Measurements from ENCODE around the gene RNF181.
"Not testable (repeated sequence)": the region's sequence is repeated elsewhere in the genome, so short reads cannot be mapped to it uniquely, and the experiment has no call there.

RNF181 gene

DNA sequence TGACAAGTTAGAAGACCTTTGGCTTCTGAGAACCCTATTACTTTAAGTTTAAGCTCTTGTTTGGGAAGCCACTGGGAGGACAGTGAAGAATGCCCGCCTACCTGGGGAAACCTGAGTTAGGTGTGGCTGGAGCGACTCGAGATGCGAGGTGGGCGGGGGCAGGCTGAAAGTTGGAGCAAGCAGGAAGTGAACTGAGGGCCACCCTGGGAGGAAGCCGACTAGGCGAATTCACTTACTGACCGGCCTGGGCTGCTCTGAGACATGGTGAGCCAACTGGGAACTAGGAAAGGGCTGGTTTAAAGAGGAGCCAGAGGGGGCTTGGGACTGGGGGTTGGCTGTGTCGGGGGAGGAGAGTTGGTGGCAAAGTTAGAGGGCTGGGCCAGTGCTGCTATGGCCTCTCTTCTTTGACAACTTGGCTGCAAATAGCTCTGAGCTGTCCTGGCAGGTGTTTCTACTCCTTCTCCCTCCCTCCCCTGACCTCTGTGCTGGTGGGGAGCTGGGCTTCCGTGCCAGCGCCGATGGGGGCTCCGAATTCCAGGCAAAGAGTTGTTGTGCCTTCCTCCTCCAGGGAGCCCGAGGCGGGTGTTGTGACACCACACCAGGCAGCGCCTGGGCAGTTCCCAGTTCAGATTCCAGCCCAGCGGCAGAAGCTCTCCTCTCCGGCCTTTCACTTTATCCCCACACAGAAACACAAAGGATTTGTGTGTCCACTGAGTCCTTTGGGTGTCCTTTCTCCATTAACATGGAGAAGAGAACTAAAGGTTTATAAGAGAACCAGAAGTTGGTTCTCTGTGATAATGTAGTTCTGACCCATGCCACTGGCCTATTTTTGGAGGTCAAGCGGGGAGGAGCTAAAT is 17.9 kb upstream of the RNF181 start, which contains the start of gene VAMP8:
Gene VAMP8 (plus strand): TSS at position 201 of the 857 bp plus-strand sequence. CDS start 61 bp downstream, at position 262.
- DNase-seq = no peak

GRCh38 chr2:85578243-85579180 is 17.0 kb upstream of the RNF181 start:
- no peak for DNase-seq

DNA sequence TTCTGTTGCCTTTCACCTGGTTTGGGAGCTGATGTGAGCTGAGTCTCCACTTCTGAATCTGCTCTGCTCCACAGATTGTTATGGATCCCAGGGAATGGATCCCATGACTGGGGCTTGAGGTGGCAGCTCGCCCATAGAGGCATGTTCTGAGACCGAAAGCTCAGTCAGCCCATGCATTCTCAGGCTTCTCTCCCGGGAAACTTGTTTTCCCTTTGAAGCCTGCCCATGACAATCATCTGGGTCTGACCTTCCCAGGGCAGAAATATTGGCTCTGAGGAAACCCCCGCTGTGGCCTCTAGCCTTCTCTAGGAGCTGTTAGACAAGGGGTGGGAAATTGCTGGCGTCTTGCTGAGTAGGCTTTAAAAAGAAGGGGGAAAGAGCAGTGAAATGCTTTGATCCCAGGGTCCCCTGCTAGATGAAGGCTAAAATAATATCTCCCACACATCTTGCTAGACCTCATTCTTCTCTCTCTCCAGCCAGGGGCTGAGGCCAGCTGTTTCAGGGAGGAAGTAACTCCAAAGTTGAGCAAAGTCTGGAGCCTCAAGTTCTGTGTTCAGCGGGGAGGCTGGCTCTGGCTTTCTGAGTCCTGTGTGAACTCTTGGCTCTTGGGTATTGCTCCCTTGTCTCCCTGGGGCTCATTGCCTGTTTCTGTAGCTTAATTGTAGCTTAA is 16.1 kb upstream of the RNF181 start:
- DNase-seq = no peak

DNA sequence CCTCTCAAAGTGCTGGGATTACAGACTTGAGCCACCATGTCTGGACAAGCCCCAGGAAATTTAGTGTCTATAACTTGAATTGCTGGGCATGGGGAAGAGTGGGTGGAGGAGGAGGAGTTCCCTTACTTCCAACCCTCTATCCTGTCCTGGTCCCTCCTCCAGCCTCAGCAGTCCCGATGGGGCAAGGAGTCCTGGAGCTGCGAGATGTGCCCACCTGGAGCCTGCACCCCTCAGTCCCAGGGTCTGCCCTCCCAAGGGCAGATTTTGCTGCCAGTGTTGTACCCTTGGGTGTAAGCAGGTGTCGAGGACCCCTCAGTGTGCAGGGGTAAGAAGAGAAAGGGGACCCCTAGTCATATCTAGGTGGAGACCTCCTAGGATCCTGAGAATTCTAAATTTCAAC is 15.3 kb upstream of the RNF181 start:
- DNase-seq = no peak

GRCh38 chr2:85582492-85582891 is 13.1 kb upstream of the RNF181 start:
- no peak for DNase-seq

- no peak for DNase-seq
Observed at GRCh38 chr2:85583667-85584353, 11.7 kb upstream of the RNF181 start.

DNA sequence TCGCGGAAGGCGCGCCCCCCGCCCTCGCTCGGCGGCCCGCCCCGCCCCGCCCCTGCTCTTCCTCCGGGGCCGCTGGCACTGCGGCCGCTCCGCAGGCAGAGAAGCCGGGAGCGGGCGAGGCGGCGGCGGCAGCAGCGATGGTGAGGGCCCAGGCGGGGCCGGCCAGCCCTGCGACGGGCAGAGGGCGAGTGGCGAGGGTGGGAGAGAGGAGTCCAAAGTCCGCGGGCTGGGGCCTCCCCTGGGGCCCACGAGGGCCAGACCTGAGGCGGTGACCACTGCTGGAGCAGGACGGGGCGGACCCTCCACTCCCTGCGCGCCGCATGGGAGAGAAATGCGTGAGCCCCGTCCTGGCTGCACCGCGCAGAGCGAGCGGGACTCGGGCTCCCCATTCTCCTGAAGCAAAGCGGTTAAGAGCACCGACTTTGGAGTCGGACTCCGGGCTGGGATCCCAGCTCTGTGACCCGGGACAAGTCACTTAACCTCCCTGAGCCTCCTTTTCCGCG is 11.1 kb upstream of the RNF181 start, which contains the start of gene VAMP5:
Gene VAMP5 (plus strand): TSS at position 78 of the 503 bp plus-strand sequence. CDS start 60 bp downstream, at position 138.
- no peak for DNase-seq

DNA sequence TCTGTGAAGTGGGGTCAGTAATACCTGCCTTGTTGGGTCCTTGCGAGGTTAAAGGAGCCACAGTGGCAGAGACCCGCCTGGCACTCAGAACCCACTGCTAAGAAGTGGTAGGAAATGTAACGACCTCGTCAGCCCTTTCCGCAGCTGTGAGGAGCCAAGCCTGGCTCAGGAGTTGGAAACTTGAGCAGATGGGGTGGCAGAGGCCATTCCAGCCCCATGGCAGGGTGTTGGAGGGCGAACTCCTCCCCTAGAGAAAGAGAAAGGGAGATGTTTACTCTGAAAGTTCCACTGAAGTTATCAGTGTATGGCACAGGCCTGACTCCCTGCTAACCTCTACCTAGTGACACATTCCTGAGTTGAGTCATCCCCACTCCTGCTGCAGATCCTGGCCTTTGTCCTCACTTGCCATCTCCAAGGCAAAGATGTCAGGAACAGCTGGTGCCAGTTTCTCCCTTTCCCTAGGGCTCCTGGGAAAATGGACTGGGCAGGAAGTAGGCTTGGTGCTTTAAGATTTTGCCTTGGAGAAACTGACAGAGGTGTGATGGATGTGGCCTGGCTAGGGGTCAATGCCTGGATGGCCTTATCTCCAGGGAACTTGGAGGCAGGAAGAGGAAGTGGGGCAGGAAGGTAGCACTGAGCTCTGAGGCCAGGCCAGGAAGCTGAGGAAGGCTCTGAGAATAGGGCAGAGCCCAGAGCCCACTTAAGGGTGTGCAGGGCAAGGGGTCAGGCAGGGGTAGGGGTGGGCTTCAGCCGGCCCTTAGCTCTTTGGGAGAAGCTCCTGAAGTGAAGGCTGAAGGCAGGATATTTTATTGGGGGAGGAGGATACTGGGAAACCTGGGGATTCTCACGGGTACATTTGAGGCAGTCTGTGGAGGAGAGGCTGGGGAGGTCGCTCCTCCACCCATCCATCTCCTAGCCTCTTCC is 10.4 kb upstream of the RNF181 start:
- no peak for DNase-seq

DNA sequence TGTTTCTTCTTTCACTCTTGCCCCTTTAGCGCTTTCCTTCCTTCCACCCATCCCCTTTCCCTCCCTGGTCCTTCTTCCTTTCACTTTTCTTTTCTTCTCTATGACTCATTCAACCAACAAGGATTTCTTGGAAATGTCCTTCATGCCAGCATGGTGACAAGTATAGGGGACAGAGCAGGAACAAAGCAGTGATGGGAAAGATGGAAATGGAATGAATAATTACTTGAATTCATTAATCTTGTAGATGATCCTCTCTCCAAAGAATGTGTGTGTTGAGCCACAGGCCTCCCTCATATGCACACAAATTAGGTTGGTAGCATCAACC is 9.8 kb upstream of the RNF181 start:
- DNase-seq = no peak

DNA sequence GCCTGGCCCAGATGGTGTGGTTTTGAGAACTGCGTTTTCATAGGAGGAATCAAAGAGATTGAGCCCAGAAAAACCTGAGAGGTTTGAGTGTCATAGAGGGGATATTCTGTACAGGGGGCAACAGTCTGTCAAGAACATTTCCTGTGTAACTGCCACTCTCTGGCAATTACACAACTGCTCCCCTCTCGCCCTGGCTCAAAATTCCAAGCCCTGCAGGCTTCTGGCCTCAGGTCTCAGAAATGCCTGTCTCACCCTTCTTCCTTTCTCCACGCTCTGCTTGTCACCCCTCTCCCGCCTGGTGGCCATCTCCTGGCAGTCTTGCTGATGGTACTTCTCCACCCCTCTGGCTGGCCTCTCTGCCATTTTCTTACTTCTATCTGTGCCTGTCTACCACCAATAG is 7.3 kb upstream of the RNF181 start:
- no peak for DNase-seq

- no peak for DNase-seq
Observed at GRCh38 chr2:85588645-85589044, 6.9 kb upstream of the RNF181 start.

- DNase-seq = no peak
Observed at GRCh38 chr2:85589181-85589580, 6.4 kb upstream of the RNF181 start.

DNA sequence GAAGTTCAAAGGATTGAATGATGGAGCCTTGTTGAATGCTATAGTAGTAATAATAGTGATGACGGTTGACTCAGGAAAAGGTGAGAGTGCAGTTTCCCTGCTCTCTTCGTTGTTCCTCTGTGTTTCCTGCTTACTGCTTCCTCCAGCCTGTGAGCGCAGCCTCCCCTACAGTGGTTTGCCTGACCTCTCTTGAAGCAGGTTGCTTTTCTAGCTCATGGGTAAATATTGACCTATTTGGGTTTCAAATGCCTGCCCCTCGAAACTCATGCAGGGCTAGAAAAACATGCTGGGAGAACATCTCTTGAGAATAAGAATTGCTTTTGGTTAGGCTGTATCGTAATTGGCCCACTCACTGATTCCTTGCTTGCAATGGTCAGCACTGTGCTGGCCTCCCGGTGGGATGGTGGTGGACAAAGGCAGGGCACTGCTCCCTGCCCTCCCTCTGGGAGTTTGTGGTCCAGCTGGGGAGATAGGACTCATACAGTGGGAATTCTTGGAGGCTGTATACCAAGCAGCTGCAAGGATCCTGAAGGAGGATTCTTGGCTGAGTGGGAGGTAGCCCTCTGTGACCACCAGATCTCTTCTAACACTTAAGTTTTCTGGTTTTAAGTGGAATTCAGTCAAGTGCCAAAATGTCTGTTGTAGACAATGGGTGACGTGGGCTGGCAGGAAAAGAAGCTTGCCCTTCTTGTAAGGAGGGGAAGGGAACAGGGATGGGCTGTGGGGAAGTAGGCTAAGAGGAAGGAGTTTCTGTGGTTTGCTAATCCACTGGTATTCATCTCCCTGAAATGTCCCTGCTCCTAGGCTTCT is 5.4 kb upstream of the RNF181 start:
- DNase-seq = no peak

GRCh38 chr2:85590950-85591349 is 4.6 kb upstream of the RNF181 start:
- DNase-seq = no peak

GRCh38 chr2:85591563-85591962 is 4.0 kb upstream of the RNF181 start:
- DNase-seq = no peak

GRCh38 chr2:85592299-85592698 is 3.2 kb upstream of the RNF181 start:
- not testable (repeated sequence) for DNase-seq

DNA sequence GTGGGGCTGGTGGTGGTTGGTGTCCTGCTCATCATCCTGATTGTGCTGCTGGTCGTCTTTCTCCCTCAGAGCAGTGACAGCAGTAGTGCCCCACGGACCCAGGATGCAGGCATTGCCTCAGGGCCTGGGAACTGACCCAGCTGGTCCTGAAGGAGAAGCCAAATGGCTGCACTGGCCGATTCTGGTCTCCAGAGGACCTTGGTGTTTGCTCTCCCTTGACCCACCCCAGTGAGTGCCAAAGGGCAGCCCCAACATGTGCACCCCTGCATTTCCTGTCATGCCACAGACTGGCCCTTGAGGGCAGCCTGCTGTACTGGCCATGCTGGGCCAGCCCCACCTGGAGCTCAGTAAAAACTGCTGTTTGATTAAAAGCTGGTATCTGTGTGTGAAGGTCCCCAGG is 2.5 kb upstream of the RNF181 start:
- DNase-seq = no peak

DNA sequence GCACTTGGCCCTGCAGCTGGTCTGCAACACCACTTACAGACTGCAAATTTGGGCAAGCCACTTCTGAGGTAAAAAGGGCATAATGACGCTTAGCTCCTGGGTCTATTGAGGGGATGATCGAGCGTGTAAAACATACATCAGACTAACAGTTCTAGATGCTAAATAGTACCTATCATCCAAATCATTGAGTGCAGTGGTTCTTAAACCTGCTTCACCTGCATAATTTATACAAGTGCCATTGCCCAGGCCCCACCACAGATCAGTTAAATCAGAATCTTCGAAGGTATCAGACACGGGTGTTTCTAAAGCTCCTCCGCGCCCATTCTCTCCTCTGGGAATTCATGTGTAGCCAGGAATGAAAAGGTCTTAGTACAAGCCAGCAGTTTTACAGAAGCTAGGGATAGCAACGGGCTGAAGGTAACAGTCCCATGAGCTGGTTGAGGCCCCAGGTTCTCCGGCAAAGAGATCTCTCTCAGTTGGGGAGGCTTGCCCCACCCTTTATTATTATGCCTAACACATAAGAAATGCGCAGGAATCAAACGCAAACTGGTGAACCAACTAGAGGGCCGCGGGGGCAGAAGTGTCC is 737 bp upstream of the RNF181 start:
- DNase-seq = no peak

DNA sequence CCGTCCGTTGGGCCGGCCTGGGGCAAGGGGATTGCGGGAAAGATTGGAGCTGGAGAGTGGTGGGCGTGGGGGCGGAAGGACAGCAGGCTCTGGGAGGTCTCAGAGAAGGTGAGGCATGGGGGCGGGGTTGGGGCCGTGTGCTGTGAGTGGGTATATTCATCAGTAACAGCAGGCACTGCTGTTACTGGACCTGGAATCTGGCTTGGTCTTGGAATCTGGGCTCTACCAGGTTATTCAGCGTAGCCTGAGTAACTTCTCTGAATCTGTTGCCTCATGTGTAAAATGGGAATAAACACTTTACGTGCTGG is 435 bp downstream of the RNF181 start:
- DNase-seq = no peak

DNA sequence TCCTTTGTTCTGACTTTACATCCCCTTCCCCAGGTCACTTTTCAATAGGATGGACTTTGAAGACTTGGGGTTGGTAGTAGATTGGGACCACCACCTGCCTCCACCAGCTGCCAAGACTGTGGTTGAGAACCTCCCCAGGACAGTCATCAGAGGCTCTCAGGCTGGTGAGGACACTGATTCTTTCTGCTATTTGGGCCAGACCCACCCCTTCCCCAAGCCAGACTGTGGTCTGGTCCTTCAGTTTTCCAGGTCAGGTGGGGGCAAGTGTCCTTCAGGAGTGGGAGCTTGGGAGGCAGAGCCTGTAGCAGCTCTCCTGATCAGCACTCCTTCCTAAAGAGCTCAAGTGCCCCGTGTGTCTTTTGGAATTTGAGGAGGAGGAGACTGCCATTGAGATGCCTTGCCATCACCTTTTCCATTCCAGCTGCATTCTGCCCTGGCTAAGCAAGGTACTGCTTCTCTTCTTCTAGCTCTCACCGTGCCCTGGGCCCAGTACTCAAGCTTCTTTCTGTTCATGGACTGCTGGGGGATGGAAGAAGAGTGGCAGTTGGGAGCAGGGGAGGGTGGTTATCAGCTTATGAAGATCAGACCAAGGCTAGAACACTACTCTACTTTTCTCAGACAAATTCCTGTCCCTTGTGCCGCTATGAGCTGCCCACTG is 1.1 kb downstream of the RNF181 start:
- DNase-seq = no peak
